Measurements from ENCODE around the gene KSR1. TPM values are rescaled to one million over a fixed set of nuclear protein-coding genes. Genes with fewer than 3 reads are reported as not detected.
A peak's percentile ranks its signal among the peaks of the same experiment; 100 is the strongest.
"Not testable (repeated sequence)": the region's sequence is repeated elsewhere in the genome, so short reads cannot be mapped to it uniquely, and the experiment has no call there.

The KSR1 gene
- total and polyA plus RNA-seq, 3 donors from 2014 or later, result 44.8 to 80.7 (median 63.7) TPM

DNA sequence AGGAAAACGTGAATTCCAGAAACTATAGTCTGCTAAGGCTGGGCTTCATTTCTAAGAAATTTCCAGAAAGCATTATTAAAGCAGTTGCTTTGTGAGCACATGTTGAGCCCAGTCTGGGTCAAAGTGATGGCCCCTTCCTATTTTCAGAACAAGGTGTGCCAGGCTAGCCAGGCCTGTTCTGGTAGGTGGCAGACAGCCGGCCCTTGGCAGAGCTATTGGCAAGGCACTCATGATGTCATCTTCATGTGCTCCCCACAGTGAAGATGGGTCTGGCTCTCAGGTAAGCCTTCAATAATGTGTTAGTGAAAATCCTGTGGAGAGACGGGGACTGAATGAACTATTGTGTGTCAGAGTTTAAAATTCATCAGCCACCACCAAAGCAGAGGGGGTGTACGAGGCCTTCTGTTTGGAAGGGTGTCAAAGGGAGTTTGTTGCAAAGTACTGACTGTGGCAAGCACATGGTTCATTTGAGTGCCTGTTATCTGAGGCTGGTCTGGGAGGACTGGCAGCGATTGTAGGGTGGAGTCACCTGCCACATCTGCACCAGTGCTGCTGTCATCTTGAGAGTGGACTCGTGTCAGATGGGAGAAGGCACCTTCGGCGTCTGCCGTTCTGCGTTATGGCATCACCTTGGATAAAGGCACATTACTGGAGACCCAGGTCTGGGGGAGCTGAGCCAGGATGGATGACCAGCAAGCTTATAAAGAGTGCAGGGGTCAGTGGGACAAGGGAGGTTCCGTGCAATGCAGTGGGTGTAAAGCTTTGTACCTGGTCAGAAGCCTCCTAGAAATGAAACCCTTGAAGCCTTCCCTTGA lies 43.4 kb downstream of the KSR1 start:
- Histone ChIP-seq H3K4me1 (peaks cover 7% of the 10 kb centered on the region), H3K9me3 (no peaks in the 10 kb centered on the region), H3K27ac (no peak overlapping the region)

DNA sequence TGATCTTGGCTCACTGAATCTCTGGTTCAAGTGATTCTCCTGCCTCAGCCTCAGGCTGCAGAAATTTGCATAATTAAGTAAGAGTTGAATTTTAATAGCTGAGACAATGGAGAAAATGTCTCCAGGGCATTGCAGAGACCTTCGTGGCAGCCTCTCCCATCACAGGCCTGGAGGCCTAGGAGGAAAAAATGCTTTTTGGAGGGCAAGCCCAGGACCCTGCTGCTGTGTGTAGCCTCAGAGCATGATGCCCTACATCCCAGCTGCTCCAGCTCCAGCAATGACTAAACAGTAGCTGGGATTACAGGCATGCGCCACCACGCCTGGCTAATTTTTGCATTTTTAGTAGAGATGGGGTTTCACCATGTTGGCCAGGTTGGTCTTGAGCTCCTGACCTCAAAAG lies 45.1 kb downstream of the KSR1 start:
- H3K27ac ChIP-seq; H3K36me3 ChIP-seq (ENCODE audit: low read depth, missing control alignments); H3K4me1 ChIP-seq; intact Hi-C loops (cut with DNase I; ENCODE audit: low total_unique reads); H3K9me3 ChIP-seq; H3K4me3 ChIP-seq; H3K27me3 ChIP-seq; DNase-seq: not testable (repeated sequence)
- 96 to 100% methylated on average over 3 of the region's 3 CpGs for WGBS, 2 donors

More for the DNA sequence above, 43.4 kb downstream of the KSR1 start:
- no peak overlapping the region for H3K4me3 ChIP-seq
- intact Hi-C loops (cut with DNase I; ENCODE audit: low total_unique reads), result no loop called here
- H3K36me3 ChIP-seq (ENCODE audit: low read depth, missing control alignments), result no peaks in the 10 kb centered on the region
- no peak for DNase-seq
- H3K27me3 ChIP-seq, result no peaks in the 10 kb centered on the region
- TF ChIP-seq CTCF (IDR thresholded peaks at IDR 0.05), result no peak
- TF ChIP-seq POLR2A (IDR thresholded peaks at IDR 0.05), result no peak
- WGBS, 2 donors, result 81 to 88% methylated on average over 11 of the region's 11 CpGs

- intact Hi-C loops (cut with DNase I; ENCODE audit: low total_unique reads), result no loop called here
- Histone ChIP-seq H3K4me3 (no peak overlapping the region), H3K27ac (peak overlapping the region in 1 of 2 donors; percentile 10), H3K36me3 (ENCODE audit: low read depth, missing control alignments) (no peaks in the 10 kb centered on the region), H3K9me3 (no peaks in the 10 kb centered on the region), H3K4me1 (peaks cover 7% of the 10 kb centered on the region), H3K27me3 (no peaks in the 10 kb centered on the region)
- WGBS, 2 donors, result 48 to 68% methylated on average over 6 to 12 of the region's 12 CpGs
- TF ChIP-seq CTCF (IDR thresholded peaks at IDR 0.05) (no peak), POLR2A (IDR thresholded peaks at IDR 0.05) (no peak)
- peak; percentile 41 for DNase-seq
Observed at GRCh38 chr17:27502526-27503324, 46.5 kb downstream of the KSR1 start.

GRCh38 chr17:27503611-27504010 lies 47.4 kb downstream of the KSR1 start:
- Histone ChIP-seq H3K36me3 (ENCODE audit: low read depth, missing control alignments) (no peaks in the 10 kb centered on the region), H3K27me3 (no peaks in the 10 kb centered on the region), H3K9me3 (no peaks in the 10 kb centered on the region), H3K4me3 (no peak overlapping the region), H3K27ac (peak overlapping the region in 1 of 2 donors; percentile 10), H3K4me1 (peaks cover 7% of the 10 kb centered on the region)
- TF ChIP-seq POLR2A (IDR thresholded peaks at IDR 0.05) (no peak), CTCF (IDR thresholded peaks at IDR 0.05) (no peak)
- no peak for DNase-seq
- intact Hi-C loops (cut with DNase I; ENCODE audit: low total_unique reads), result no loop called here
- WGBS, 2 donors, result 85 to 94% methylated on average over 8 of the region's 8 CpGs

DNA sequence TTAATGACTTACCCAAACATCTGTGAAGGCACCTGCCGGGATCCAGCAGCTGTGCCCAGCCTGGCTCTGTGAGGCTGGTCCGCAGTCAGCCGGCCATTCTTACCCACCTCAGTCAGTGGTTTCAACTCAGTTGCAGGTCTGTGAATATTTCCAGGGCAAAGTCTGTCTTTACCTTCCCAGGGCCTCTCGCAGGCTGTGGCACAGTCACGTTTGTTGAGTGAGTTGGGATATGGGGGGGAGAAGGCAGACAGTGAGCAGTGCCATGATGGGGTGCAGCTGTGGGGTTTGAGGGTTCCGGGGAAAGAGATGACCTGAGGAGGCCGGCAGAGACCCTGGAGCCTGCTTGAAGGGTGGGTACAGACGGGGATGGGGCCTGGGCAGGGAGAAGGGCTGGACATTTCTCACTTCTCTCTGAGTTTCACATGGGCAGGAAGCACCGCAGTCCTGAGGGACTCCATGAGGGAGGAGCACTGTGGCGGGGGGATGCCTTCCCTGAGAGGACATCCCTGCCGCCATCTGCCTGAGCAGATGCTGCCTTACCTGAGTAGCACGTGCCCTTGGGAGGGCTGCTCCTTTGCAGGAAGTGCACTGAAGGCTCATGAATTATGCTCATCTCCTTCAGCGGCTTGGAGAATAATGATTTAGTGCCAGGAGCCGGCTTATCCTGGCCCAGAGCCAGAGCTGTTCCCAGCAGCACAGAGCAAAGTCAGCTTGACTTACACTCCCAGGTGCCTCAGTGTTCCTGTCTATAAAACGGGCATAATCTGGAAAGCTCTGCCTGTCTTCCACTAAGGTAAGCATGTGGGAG lies 48.1 kb downstream of the KSR1 start:
- H3K9me3 ChIP-seq, result no peaks in the 10 kb centered on the region
- DNase-seq, result no peak
- 83 to 92% methylated on average over 12 to 15 of the region's 15 CpGs for WGBS, 2 donors
- no peaks in the 10 kb centered on the region for H3K27me3 ChIP-seq
- H3K4me1 ChIP-seq, result peaks cover 7% of the 10 kb centered on the region
- H3K36me3 ChIP-seq (ENCODE audit: low read depth, missing control alignments), result no peaks in the 10 kb centered on the region
- no peak overlapping the region for H3K27ac ChIP-seq
- TF ChIP-seq POLR2A (IDR thresholded peaks at IDR 0.05) (no peak), CTCF (IDR thresholded peaks at IDR 0.05) (no peak)
- intact Hi-C loops (cut with DNase I; ENCODE audit: low total_unique reads), result no loop called here
- H3K4me3 ChIP-seq, result no peak overlapping the region

Measured in testis (tissue), 3 donors.